Neural progenitor cell (in vitro differentiated cells): ENCODE data around the gene NOS3.

Source experiments
- EZH2phosphoT487 ChIP-seq: fragments of 200-600 bp; sonication (generic); IDR thresholded peaks from 2 replicates; pipeline ENCODE4 v1.6.1; 2017; ENCODE audit warnings: antibody characterized with exemption
- TF ChIP-seq, protein P1 (sequence below): fragments of 200-600 bp; sonication (generic); IDR thresholded peaks from 2 replicates; pipeline ENCODE4 v1.5.1; 2017; ENCODE audit warnings: antibody characterized with exemption, mild to moderate bottlenecking

DNA sequence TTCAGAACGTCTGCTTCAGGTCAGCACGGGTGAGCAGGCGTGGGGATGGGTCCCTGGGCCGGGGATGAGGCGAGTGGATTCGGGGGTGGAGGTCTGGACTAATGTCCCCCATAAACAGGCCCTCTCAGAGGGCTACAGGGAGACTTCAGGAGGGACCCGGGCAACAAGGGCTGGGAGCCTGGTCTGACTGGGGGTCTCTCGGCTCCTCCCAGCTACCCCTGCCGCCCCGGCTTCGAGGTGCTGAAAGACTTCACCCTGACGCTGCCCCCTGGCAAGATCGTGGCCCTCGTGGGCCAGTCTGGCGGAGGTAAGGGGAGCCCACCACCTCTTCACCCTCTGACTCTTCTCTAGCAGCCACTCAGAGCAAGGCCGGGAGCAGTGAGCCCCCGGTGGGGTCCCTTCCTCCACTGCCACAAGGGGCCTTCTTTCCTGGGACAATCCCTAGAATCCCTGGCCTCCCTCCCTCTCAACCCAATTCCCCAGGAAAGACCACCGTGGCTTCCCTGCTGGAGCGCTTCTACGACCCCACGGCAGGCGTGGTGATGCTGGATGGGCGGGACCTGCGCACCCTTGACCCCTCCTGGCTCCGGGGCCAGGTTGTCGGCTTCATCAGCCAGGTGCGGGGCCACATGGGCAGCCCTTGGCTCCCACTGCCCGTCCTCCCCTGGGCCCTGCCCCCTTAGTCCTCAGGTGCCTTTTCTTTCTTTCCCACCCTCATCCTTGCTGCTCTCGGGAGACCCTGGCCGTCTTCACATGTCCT lies 50.0 kb downstream of the NOS3 start:
- TF ChIP-seq, protein P1, sequence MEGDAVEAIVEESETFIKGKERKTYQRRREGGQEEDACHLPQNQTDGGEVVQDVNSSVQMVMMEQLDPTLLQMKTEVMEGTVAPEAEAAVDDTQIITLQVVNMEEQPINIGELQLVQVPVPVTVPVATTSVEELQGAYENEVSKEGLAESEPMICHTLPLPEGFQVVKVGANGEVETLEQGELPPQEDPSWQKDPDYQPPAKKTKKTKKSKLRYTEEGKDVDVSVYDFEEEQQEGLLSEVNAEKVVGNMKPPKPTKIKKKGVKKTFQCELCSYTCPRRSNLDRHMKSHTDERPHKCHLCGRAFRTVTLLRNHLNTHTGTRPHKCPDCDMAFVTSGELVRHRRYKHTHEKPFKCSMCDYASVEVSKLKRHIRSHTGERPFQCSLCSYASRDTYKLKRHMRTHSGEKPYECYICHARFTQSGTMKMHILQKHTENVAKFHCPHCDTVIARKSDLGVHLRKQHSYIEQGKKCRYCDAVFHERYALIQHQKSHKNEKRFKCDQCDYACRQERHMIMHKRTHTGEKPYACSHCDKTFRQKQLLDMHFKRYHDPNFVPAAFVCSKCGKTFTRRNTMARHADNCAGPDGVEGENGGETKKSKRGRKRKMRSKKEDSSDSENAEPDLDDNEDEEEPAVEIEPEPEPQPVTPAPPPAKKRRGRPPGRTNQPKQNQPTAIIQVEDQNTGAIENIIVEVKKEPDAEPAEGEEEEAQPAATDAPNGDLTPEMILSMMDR: no peak
- TF ChIP-seq EZH2phosphoT487: no peak
